ENCODE data around the gene ARHGAP42.
"Not testable (repeated sequence)": the region's sequence is repeated elsewhere in the genome, so short reads cannot be mapped to it uniquely, and the experiment has no call there.

Gene ARHGAP42

GRCh38 chr11:100876815-100877520, 189.9 kb downstream of the ARHGAP42 start:
- peak; percentile 99 for DNase-seq

- DNase-seq, result peak; percentile 86
Observed at GRCh38 chr11:100878474-100878873, 191.4 kb downstream of the ARHGAP42 start.

GRCh38 chr11:100882957-100883356, 195.9 kb downstream of the ARHGAP42 start:
- no peak for DNase-seq

- peak; percentile 70 for DNase-seq
Observed at GRCh38 chr11:100883830-100884229, 196.7 kb downstream of the ARHGAP42 start.

- no peak for DNase-seq
Observed at GRCh38 chr11:100887659-100888058, 200.6 kb downstream of the ARHGAP42 start.

- DNase-seq, result peak; percentile 76
Observed at GRCh38 chr11:100888836-100889235, 201.7 kb downstream of the ARHGAP42 start.

GRCh38 chr11:100889758-100890157, 202.7 kb downstream of the ARHGAP42 start:
- DNase-seq, result no peak

GRCh38 chr11:100890789-100891188, 203.7 kb downstream of the ARHGAP42 start:
- DNase-seq, result peak; percentile 98

- no peak for DNase-seq
Observed at GRCh38 chr11:100892886-100893285, 205.8 kb downstream of the ARHGAP42 start.

GRCh38 chr11:100895449-100895848, 208.4 kb downstream of the ARHGAP42 start:
- no peak for DNase-seq

- not testable (repeated sequence) for DNase-seq
Observed at GRCh38 chr11:100895976-100896375, 208.9 kb downstream of the ARHGAP42 start.

- DNase-seq, result not testable (repeated sequence)
Observed at GRCh38 chr11:100901471-100901870, 214.4 kb downstream of the ARHGAP42 start.

GRCh38 chr11:100902454-100903141, 215.5 kb downstream of the ARHGAP42 start:
- no peak for DNase-seq

- DNase-seq, result no peak
Observed at GRCh38 chr11:100903284-100903683, 216.2 kb downstream of the ARHGAP42 start.

- no peak for DNase-seq
Observed at GRCh38 chr11:100905684-100906083, 218.6 kb downstream of the ARHGAP42 start.

- DNase-seq, result peak; percentile 86
Observed at GRCh38 chr11:100908746-100909145, 221.7 kb downstream of the ARHGAP42 start.

GRCh38 chr11:100910808-100911207, 223.7 kb downstream of the ARHGAP42 start:
- no peak for DNase-seq

- DNase-seq, result no peak
Observed at GRCh38 chr11:100914415-100915110, 227.5 kb downstream of the ARHGAP42 start.

- DNase-seq, result peak; percentile 21
Observed at GRCh38 chr11:100918551-100919500, 231.7 kb downstream of the ARHGAP42 start.

GRCh38 chr11:100920593-100920992, 233.5 kb downstream of the ARHGAP42 start:
- DNase-seq, result no peak

- no peak for DNase-seq
Observed at GRCh38 chr11:100922121-100922520, 235.0 kb downstream of the ARHGAP42 start.

GRCh38 chr11:100923555-100923954, 236.5 kb downstream of the ARHGAP42 start:
- peak; percentile 51 for DNase-seq
